ENCODE data around the gene MADCAM1. TPM values are rescaled to one million over a fixed set of nuclear protein-coding genes. Genes with fewer than 3 reads are reported as not detected.

MADCAM1 gene
- total RNA-seq, 1 donor from 2014 or later = 0.19 TPM

DNA sequence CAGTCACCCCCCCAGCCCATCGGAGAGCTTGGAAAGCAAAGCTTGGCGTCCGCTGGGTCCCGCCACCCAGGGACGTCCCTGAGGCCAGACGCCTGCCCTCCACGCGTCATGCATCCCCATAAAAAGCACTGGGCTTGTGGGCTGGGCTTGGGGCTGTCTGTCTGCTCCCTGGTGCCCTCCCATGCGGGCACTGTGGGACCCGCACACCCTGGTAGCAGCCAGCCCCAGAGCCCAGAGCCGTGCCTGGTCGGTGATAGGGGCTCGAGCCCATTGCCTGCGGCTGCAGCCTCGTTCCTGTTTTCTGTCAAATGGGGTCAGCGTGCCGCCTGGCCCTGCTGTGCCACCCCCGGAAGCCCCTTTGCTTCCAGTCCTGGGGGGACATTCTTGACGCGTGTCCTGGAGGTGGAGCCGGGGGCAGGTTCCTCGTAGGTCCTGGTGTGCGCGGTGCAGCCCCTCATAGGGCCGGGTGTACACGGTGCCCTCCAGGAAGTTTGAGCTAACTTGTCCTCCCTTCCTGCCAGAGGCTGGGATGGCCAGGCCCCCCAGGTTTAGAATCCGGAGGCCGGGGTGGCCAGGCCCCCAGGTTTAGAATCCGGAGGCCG is 43.2 kb downstream of the MADCAM1 start:
- ATAC-seq = no peak
- DNase-seq (ENCODE audit: missing footprints) = no peak
- intact Hi-C loops (cut with DNase I) = no loop called here

DNA sequence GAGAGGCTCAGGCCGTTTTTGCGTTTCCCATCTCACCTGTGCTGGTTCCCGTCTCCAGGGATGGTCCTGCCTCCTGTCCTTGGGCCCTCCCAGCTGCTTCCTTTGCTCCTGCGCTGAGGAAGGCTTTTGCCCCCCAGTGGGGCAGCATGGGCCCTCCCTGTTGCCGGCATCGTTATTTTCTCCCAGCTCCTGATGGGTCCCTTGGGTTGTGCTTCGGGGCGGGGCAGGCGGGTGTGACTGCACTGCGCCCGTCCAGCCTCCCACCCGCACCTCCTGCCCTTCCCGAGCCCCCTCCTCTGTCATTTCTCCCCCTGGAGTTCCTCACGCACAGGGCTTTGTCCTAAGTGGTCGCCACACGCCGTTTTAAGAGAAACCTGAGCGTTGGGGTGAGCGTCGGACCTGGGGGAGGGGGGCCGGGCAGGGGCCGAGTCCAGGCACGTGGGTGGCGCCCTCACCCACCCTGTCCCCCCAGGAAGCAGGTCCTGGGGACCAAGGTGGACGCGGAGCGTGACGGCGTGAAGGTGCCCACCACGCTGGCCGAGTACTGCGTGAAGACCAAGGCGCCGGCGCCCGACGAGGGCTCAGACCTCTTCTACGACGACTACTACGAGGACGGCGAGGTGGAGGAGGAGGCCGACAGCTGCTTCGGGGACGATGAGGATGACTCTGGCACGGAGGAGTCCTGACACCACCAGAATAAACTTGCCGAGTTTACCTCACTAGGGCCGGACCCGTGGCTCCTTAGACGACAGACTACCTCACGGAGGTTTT is 44.8 kb downstream of the MADCAM1 start:
- intact Hi-C loops (cut with DNase I) = no loop called here
- peak; percentile 62 for DNase-seq (ENCODE audit: missing footprints)
- no peak for ATAC-seq

DNA sequence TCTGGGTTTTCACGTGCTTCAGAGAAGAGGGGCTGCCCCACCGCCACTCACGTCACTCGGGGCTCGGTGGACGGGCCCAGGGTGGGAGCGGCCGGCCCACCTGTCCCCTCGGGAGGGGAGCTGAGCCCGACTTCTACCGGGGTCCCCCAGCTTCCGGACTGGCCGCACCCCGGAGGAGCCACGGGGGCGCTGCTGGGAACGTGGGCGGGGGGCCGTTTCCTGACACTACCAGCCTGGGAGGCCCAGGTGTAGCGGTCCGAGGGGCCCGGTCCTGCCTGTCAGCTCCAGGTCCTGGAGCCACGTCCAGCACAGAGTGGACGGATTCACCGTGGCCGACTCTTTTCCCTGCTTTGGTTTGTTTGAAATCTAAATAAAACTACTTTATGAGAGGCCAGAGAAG is 45.4 kb downstream of the MADCAM1 start:
- intact Hi-C loops (cut with DNase I) = no loop called here
- peak; percentile 54 for DNase-seq (ENCODE audit: missing footprints)
- ATAC-seq = no peak

DNA sequence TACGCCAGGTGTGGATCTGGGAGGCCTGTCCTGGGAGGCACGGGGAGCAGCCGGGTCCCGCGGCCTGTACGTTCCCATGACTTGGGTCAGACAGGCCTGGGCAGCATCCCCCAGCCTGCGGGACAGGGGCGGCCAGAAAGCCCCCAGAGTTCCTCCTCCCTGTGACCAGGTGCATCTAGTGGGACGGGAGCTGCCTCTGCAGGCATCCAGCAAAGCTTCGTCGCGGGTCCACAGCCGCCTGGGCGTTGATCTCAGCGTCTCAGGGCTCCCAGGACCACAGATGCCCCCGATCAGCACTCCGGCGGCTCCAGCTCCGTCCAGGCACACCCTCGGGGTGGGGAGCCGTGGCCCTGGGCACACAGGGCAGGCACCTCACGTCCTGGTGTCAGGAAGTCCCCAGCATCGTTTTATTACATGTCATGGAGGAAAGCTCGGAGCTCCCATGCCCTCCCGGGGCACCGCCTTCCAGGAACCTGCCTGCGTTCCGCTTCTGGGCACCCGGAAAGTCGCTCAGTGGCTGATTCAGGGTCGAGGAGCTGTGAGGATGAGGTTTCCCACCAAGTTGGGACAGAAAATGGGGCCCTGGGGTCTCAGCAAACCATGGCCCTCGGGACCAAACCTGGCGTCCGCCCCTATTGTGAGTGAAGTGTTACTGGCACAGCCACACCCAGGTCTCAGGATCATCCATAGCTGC is 46.0 kb downstream of the MADCAM1 start:
- intact Hi-C loops (cut with DNase I) = no loop called here
- ATAC-seq = no peak
- peak; percentile 66 for DNase-seq (ENCODE audit: missing footprints)

DNA sequence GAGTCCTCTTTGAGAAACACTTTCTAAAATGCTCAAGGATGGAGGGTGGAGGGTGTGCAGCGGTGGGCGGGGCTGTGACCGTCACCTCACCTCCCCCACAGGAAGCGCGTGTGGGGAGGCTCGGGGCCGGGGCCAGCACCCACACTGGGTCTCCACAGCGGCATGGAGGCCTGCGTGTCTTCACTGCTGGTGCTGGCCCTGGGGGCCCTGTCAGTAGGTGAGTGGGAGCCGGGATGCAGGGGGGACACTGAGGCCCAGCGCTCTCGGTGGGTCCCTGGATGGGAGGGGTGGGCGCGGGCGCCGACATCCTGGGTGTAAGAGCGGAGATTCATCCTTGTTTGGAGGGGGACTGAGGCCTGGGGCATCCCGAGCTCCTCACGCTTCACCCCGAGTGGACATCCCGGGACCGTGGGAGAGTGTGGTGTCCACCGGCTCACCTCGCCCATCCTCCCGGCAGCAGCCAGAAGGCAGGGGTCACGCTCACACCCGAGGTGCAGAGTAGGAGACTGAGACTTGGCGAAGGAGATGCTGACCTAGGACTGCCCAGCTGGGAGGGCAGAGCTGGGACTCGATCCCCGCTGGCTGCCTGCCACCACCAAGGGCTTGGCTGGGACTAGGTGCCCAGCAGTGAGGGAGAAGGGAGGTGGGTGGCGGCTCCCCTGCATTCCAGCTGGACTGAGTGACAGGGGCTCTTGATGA is 47.8 kb downstream of the MADCAM1 start, which contains the start of gene GZMM:
TSS of gene GZMM (plus strand) at position 144 of the 699 bp plus-strand sequence. CDS start at position 163, 19 bp downstream.
- ATAC-seq = peak; percentile 22

DNA sequence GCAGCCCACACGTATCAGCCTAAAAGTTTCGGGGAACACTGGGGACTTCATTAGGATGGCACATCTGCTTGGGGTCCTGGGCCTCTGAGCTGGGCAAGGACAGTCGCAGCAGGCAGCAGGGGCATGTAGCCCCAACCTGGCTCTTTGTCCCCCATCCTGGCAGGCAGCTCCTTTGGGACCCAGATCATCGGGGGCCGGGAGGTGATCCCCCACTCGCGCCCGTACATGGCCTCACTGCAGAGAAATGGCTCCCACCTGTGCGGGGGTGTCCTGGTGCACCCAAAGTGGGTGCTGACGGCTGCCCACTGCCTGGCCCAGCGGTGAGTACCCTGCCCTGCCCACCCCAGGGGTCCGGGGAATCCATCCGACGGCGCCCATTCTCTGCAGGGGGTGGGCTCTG is 50.8 kb downstream of the MADCAM1 start:
- DNase-seq (ENCODE audit: missing footprints) (no peak), ATAC-seq (no peak)
- intact Hi-C loops (cut with DNase I) = no loop called here

More for the DNA sequence above, 47.8 kb downstream of the MADCAM1 start, which contains the start of gene GZMM:
- intact Hi-C loops (cut with DNase I) = no loop called here
- DNase-seq (ENCODE audit: missing footprints) = peak; percentile 62

DNA sequence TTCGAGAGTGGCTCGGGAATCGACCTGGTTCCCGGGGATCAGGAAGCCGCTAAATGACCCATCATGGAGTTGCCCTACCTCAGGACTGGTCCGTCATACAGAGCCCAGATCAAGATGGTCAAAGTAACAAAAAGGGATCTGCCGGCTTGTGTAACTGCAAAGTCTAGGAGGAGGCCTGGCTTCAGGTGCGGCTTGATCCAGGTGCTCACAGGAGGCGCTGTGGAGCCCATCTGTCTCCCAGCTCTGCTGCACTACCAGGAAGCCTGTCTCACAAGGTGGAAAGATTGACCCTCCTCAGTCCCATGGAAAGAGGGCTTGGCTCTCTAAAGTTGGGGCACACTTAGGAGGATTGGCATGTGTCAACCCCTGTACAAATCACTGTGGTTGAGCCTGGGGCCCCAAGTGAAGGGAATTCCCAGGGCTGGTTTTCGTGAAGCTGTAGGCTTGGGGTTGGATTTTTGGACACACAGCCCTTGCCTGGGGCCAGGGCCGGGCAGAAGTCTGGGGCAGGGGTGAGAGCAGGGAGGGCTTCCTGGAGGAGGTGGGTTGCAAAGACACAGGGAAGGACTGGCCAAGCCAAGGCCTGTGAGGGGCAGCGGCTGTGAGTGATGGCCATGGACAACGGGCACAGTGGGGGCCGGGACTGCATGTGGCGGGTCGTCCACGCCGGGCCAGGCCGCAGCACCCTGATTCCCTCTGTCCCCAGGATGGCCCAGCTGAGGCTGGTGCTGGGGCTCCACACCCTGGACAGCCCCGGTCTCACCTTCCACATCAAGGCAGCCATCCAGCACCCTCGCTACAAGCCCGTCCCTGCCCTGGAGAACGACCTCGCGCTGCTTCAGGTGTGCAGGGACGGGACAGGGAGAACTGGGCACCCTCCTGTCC is 51.8 kb downstream of the MADCAM1 start:
- no peak for DNase-seq (ENCODE audit: missing footprints)
- intact Hi-C loops (cut with DNase I) = no loop called here
- ATAC-seq = no peak

DNA sequence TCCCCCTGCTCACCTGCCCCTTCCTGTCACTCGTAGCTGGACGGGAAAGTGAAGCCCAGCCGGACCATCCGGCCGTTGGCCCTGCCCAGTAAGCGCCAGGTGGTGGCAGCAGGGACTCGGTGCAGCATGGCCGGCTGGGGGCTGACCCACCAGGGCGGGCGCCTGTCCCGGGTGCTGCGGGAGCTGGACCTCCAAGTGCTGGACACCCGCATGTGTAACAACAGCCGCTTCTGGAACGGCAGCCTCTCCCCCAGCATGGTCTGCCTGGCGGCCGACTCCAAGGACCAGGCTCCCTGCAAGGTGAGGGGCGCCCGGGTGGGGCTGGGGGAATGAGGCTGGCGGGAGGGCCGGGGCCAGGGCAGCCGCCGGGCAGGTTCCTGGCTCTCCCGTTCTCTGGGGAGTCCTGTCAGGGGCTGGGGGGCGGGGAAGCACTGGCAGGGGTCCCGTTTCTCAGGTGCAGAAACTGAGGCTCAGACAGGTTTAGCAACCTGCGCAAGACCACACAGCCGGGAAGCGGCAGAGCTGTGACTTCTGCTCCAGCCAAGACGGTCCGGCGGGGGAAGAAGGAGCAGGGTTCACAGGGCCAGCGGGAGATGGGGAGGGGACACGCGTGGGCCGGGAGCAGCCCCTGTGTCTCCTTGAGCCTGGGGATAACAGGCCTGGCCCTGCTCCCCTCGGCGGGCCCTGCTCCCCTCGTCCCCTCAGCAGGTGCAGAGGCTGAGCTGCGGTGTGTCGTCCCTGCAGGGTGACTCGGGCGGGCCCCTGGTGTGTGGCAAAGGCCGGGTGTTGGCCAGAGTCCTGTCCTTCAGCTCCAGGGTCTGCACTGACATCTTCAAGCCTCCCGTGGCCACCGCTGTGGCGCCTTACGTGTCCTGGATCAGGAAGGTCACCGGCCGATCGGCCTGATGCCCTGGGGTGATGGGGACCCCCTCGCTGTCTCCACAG is 52.9 kb downstream of the MADCAM1 start:
- intact Hi-C loops (cut with DNase I) = no loop called here
- ATAC-seq (no peak), DNase-seq (ENCODE audit: missing footprints) (no peak)

DNA sequence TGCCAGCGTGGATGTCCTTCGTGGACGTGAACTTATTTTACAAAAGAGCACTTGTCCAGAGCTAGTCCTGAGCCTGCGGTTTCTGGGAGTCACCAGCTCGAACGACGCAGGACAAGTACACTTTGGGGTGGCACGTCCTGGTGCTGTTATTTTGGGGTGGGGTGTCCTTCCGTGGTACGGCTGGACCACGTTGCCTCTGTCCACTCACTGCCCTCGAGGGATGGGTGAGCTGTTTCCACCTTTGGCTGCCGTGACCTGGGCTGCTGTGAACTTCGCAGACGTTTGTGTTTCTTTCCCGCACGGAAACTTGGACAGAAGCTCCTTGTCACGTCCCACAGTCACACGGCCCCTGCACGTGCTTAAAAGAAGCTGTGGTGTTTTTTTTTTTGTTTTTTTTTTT is 58.5 kb downstream of the MADCAM1 start:
- no peak for DNase-seq (ENCODE audit: missing footprints)
- intact Hi-C loops (cut with DNase I) = loop anchor here (10.0 kb wide), 1 partner anchor 180 kb away; no protein-coding TSS in a partner anchor
- no peak for ATAC-seq

Other genes with a start within 250 kb of the MADCAM1 start
- 0.76 TPM for gene PLPP2, start 205.1 kb upstream of the MADCAM1 start, total RNA-seq
- 16.3 TPM for gene MIER2, start 151.7 kb upstream of the MADCAM1 start, total RNA-seq
- gene C2CD4C, start 87.3 kb upstream of the MADCAM1 start, total RNA-seq = 1.0 TPM
- gene SHC2, start 35.5 kb upstream of the MADCAM1 start, total RNA-seq = 10.7 TPM
- 10.3 TPM for gene TPGS1, start 11.0 kb downstream of the MADCAM1 start, total RNA-seq
- gene CDC34, start 35.3 kb downstream of the MADCAM1 start, total RNA-seq = 109 TPM
- not detected for gene GZMM, start 47.6 kb downstream of the MADCAM1 start, total RNA-seq
- 1,651 TPM for gene BSG, start 76.1 kb downstream of the MADCAM1 start, total RNA-seq
- gene HCN2, start 93.4 kb downstream of the MADCAM1 start, total RNA-seq = 4.5 TPM
- 51.2 TPM for gene POLRMT, start 137.1 kb downstream of the MADCAM1 start, total RNA-seq
- gene FGF22, start 143.4 kb downstream of the MADCAM1 start, total RNA-seq = not detected
- gene RNF126, start 166.7 kb downstream of the MADCAM1 start, total RNA-seq = 19.7 TPM
- gene FSTL3, start 179.9 kb downstream of the MADCAM1 start, total RNA-seq = 37.1 TPM
- not detected for gene PRSS57, start 199.0 kb downstream of the MADCAM1 start, total RNA-seq
- 34.0 TPM for gene PALM, start 212.4 kb downstream of the MADCAM1 start, total RNA-seq